Posterior vena cava (tissue), 2 donors: ENCODE data around the gene GORASP2. TPM values are rescaled to one million over a fixed set of nuclear protein-coding genes. Genes with fewer than 3 reads are reported as not detected.

Experiments used
- DNase-seq: peaks from one replicate; pipeline ENCODE4 v3.0.0-alpha.2; 2020; ENCODE audit warnings: low spot score
- intact Hi-C, 2 donors: fragments of 100-400 bp; cut with DNase I; formaldehyde crosslinking; loops; one replicate each; pipeline versions ENCODE4 v1.14.1 to v1.14.2; 2022 to 2023
- total RNA-seq, 2 donors: library from RNA; stranded (reverse); fragmentation: NEBNext Ultra II Directional; extraction: Animal tissue kit (Norgen Biotek cat#: 25700); gene quantifications; one replicate each; pipeline ENCODE4 v1.2.1, GENCODE V29; 2021
- donor health status: DM: yes; HTN: yes; CAD: no.
- donor health status: DM: yes; HTN: yes; CAD: no.

The GORASP2 gene
- total RNA-seq, 2 donors from 2014 or later, result 62.3 to 67.4 TPM

- intact Hi-C loops, result loop anchor here in 1 of 2 donors (10.0 kb wide), 1 partner anchor 459 kb away; the partner anchor contains the start of genes DCAF17 and METTL8
- DNase-seq, result no peak
These were observed 46.9 kb downstream of the GORASP2 start for GRCh38 chr2:170975943-170976270.

GRCh38 chr2:170984079-170984478 is 55.0 kb downstream of the GORASP2 start:
- intact Hi-C loops, result loop anchor here in 1 of 2 donors (2.0 kb wide), 1 partner anchor 233 kb away; no protein-coding TSS in a partner anchor
- DNase-seq, result no peak

DNA sequence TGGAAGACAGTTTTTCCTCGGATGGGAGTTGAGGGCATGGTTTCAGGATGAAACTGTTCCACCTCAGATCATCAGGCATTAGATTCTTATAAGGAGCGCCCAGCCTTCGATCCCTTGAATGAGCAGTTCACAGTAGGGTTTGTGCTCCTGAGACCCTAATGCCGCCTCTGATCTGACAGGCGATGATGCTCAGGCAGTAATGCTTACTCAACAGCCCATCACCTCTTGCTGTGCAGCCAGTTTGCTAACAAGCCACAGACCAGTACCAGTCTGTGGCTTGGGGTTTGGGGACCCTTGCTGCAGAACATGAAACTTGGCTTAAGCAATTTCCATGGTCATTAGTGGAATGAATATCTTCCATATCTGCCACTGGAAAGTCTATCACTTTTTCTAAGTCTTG is 56.4 kb downstream of the GORASP2 start:
- intact Hi-C loops, result loop anchor here in 1 of 2 donors (2.0 kb wide), 1 partner anchor 231 kb away; no protein-coding TSS in a partner anchor
- DNase-seq, result no peak

DNA sequence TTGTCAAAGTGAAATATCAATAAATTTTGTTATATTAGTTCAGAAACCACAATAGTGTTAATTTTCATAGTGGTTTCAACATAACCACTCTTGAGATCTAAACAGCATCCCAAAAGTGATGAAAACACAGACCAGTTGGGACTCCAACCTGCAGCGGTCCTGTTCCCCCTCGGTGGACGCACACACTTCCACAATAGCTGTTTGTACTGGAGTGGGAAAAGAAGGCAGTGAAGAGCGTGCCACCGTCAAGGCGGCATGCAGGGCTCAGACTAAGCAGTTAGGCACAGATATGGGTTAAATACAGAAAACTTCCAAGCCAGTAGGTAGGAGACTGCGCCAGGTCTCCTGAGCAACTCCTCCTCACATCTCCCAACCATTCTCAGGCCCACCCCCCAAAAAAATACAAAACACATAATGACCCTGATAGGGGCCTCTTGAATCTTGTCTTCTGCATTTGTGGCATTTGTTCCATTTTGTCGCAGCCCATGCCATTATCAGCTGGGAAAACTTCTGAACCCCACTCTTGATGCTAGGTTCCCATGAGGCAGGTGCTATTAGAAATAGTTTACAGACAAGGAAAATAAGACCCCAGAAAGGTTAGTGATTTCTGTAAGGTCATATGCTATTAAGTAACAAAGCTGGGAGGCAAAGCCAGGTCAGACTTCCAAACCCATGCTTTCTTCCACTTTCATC is 57.7 kb downstream of the GORASP2 start:
- DNase-seq, result no peak
- intact Hi-C loops, result no loop called here

GRCh38 chr2:170991398-170992182 is 62.5 kb downstream of the GORASP2 start:
- intact Hi-C loops, result no loop called here
- no peak for DNase-seq

DNA sequence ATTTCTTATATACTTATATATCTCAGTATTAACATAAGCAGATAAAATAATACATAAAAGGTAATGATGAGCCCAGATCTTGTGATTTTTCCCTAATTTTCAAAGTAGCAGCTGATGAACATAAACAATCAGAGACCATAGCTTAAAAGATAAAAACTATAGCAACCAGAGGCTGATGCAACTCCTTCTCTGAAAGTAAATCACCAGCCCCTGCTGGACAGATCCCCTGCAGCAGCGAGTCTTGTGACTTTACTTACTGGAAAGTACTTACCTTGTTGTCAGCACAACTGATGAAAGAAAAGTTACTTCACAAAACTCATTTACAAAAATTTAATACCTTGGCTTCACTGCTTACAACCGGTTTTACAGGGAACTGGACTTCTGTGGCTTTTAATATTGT is 67.3 kb downstream of the GORASP2 start:
- no peak for DNase-seq
- intact Hi-C loops, result no loop called here

DNA sequence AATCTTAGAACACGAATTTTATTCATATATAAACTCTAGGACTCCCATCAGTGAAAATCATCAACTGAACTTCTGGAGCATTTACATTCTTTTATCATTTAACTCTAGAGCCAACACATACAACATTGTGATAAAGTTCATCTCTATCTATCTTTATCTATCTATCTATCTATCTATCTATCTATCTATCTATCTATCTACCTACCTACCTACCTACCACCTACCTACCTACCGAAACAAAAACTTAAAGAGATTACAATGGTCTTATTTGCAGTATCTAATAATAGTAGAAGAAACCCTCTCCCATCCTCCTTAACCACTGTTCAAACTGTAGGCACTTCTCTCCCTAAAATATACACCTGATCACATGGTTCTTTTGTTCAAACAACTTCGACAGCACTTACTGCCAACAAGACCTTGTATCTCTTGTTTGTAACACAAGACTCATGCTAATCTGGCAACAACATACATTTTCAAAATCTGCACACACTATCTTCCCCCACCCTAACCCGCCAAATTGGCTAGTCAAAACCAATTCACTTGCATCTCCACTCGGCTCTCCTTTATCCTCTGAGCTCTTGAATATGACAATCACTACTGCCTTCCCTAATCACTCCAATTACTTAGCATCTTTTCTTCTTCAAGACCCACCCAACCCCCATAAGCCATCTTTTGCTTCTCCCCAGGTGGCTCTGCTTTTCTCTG is 69.0 kb downstream of the GORASP2 start:
- no peak for DNase-seq
- intact Hi-C loops, result no loop called here

DNA sequence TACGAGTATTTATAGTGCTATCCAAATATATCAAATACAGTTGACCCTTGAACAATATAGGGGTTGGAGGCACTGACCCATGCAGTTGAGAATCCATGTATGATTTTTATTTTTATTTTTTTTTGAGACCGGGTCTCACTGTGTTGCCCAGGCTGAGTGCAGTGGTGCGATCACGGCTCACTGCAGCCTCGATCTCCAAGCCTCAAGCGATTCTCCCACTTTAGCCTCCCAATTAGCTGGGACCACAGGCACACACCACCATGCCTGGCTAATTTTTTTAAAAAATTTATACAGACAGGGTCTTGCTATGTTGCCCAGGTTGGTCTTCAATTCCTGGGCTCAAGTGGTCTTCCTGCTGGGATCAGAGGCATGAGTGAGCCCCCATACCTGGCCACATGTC is 70.6 kb downstream of the GORASP2 start:
- intact Hi-C loops, result no loop called here
- DNase-seq, result no peak

DNA sequence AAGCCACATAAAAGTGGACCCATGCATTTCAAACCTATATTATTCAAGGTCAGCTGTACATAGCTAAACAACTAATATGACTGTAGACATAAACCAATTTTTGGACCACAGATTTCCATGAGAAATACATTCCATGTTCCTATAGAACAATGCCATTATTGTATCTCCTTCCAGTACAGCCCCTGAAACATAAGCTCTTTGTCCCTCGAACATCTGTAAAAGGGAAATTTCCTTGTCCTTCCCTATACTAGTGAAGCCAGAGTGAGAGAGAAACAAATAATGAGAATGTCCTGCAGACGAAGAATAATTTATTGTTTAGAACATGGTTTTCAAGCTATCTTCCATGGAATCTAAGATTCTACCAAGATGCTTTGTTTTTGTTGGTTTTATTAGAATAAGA is 75.3 kb downstream of the GORASP2 start:
- intact Hi-C loops, result no loop called here
- DNase-seq, result no peak

DNA sequence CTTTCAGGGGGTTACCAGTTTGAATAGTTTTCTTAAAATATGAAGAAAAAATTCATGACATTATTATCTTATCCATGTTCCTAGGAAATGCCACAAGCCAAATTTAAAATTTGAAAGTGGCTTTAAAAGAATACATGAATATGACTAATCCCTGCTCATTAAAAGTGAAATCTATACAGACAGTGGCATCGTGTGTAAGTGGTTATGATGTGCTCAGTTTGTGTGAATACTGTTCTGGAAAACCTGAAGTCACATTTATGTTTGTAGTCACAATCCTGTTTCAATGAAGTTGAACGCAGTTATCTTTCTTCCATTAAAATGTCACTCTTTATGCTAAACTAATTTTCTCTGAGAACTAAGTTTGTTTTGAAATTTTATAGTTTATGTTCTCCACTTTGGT is 75.8 kb downstream of the GORASP2 start:
- intact Hi-C loops, result no loop called here
- DNase-seq, result no peak

DNA sequence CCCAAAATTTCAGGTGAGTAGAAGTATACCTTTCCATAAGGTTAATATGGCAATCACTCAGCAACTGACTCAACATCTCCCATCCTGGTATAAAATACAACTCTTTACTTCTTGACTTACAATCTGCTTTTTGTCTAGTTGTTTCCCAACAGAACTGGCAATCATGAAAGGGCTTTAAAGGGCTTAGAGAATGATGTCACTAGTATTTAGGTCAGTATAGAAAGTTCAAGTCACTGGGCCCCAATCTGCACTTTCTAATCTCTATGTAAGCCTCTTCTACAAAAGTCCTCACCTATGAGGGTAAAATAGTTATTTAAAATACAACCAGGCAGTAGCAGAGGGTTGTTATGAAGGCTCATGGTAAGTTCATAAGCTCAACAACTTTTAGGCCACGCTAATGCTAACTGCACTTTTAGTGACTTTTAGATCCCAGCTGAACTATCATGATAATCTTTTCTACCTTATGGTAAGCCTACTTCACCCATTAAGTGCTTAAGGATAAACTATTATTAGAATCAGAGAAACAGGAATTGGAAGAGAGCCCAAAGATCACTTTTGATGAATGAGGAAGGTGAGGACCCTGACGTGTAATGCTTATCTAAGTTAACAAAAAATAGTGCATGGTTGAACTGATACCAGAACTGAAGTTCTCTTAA is 79.6 kb downstream of the GORASP2 start:
- intact Hi-C loops, result no loop called here
- no peak for DNase-seq

DNA sequence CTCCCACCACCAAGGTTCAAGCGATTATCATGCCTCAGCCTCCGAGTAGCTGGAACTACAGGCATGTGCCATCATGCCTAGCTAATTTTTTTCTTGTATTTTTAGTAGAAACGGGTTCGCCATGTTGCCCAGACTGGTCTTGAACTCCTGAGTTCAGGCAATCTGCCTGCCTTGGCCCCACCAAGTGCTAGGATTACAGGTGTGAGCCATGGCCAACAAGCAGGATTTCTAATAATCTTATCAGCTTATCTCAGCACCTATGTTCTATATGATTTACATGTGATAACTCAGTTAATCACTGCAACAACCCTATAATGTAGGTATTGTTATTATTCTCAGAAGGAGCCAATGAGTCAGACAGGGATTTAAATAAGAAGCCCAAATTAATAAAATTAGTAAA is 80.3 kb downstream of the GORASP2 start:
- intact Hi-C loops, result no loop called here
- no peak for DNase-seq

DNA sequence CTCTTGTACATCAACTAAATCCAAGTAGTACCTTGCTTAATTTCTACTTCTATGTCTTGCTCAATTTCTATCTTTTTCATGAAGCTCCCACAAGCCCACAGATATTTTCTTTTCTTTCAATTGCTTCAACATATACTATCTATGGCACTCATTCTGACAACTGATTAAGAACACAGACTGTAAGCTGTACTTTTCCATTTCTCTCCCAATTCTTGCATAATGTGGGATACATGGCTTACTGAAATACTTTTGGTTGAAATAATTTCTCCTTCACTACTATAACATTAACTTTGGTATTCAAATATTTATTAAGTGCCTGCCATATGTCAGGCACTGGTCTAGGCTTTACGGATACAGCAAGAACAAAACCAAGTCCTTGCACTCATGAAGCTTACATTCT is 84.8 kb downstream of the GORASP2 start:
- DNase-seq, result no peak
- intact Hi-C loops, result no loop called here

GRCh38 chr2:171016125-171016524 is 87.1 kb downstream of the GORASP2 start:
- DNase-seq, result no peak
- intact Hi-C loops, result no loop called here

Other genes starting within 250 kb of the GORASP2 start
- gene SP5, start 213.9 kb upstream of the GORASP2 start, total RNA-seq, result under 1 TPM in 1 of 2 donors, not detected in 1; 0.28 TPM
- under 1 TPM in 1 of 2 donors, not detected in 1; 0.74 TPM for gene ERICH2, start 158.9 kb upstream of the GORASP2 start, total RNA-seq
- gene GAD1, start 112.4 kb upstream of the GORASP2 start, total RNA-seq, result not detected
- 10 to 100 TPM; 48.6 to 55.3 TPM for gene TLK1, start 231.6 kb downstream of the GORASP2 start, total RNA-seq